ENCODE measurements around the gene DNAAF5. TPM values are rescaled to one million over a fixed set of nuclear protein-coding genes. Genes with fewer than 3 reads are reported as not detected.
"Not testable (repeated sequence)": the region's sequence is repeated elsewhere in the genome, so short reads cannot be mapped to it uniquely, and the experiment has no call there.

The DNAAF5 gene
- total and polyA plus RNA-seq, 8 donors, result 6.7 to 210 (median 22.4) TPM

- Histone ChIP-seq H3K27me3 (no peaks in the 10 kb centered on the region), H3K4me3 (no peak overlapping the region), H3K9me3 (no peaks in the 10 kb centered on the region), H3K4me1 (peaks cover 10 to 30% (median 18%) of the 10 kb centered on the region in 4 donors), H3K27ac (peak overlapping the region in 2 of 5 donors; percentile 28 to 85), H3K36me3 (no peaks in the 10 kb centered on the region)
- 47 to 62% (median 57%) methylated on average over 10 of the region's 10 CpGs for WGBS, 5 donors
- no peak for TF ChIP-seq POLR2A (IDR thresholded peaks at IDR 0.05)
- no peak for TF ChIP-seq EP300 (IDR thresholded peaks at IDR 0.05)
- no peak for TF ChIP-seq POLR2AphosphoS5 (IDR thresholded peaks at IDR 0.05)
- TF ChIP-seq, protein P1, sequence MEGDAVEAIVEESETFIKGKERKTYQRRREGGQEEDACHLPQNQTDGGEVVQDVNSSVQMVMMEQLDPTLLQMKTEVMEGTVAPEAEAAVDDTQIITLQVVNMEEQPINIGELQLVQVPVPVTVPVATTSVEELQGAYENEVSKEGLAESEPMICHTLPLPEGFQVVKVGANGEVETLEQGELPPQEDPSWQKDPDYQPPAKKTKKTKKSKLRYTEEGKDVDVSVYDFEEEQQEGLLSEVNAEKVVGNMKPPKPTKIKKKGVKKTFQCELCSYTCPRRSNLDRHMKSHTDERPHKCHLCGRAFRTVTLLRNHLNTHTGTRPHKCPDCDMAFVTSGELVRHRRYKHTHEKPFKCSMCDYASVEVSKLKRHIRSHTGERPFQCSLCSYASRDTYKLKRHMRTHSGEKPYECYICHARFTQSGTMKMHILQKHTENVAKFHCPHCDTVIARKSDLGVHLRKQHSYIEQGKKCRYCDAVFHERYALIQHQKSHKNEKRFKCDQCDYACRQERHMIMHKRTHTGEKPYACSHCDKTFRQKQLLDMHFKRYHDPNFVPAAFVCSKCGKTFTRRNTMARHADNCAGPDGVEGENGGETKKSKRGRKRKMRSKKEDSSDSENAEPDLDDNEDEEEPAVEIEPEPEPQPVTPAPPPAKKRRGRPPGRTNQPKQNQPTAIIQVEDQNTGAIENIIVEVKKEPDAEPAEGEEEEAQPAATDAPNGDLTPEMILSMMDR (IDR thresholded peaks at IDR 0.05), result no peak
- intact Hi-C loops (cut with DNase I; ENCODE audit: low total_unique reads), result no loop called here
- DNase-seq, result no peak
Measured at GRCh38 chr7:803243-803635, 76.7 kb downstream of the DNAAF5 start.

GRCh38 chr7:803796-804195 lies 77.3 kb downstream of the DNAAF5 start:
- H3K36me3 ChIP-seq; intact Hi-C loops (cut with DNase I; ENCODE audit: low total_unique reads); H3K4me3 ChIP-seq; H3K27ac ChIP-seq; DNase-seq; H3K9me3 ChIP-seq; H3K27me3 ChIP-seq: not testable (repeated sequence)
- peaks cover 10 to 30% (median 18%) of the 10 kb centered on the region in 4 donors for H3K4me1 ChIP-seq
- 70 to 99% (median 95%) methylated on average over 3 to 4 of the region's 4 CpGs for WGBS, 5 donors

DNA sequence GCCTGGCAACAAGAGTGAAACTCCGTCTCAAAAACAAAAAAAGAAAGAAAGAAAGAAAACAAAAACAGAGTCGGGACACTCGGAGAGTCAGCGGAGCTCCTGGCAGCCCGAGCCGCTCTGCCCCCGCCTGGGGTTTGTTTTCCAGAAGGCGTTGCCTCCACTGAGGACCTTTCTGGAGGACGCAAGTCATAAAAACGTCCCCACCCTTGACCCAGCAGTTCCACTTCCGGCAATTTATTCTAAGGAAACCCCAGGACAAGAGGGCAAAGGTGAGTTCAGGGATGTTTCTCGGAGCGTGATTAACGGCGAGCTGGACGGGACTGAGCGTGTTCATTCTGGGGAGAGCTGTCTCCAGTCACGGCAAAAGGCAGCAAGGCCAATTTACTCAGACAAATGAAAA lies 78.8 kb downstream of the DNAAF5 start:
- no peak for DNase-seq
- Histone ChIP-seq H3K36me3 (no peaks in the 10 kb centered on the region), H3K27ac (peak overlapping the region in 4 of 5 donors; percentile 6 to 58 (median 44)), H3K9me3 (no peaks in the 10 kb centered on the region), H3K4me1 (peaks cover 10 to 30% (median 18%) of the 10 kb centered on the region in 4 donors), H3K4me3 (no peak overlapping the region), H3K27me3 (no peaks in the 10 kb centered on the region)
- WGBS, 5 donors, result 58 to 70% (median 67%) methylated on average over 18 of the region's 18 CpGs
- TF ChIP-seq, protein P1 (IDR thresholded peaks at IDR 0.05), result no peak
- TF ChIP-seq POLR2AphosphoS5 (IDR thresholded peaks at IDR 0.05), result peak in 1 of 3 donors; percentile 5
- intact Hi-C loops (cut with DNase I; ENCODE audit: low total_unique reads), result no loop called here

DNA sequence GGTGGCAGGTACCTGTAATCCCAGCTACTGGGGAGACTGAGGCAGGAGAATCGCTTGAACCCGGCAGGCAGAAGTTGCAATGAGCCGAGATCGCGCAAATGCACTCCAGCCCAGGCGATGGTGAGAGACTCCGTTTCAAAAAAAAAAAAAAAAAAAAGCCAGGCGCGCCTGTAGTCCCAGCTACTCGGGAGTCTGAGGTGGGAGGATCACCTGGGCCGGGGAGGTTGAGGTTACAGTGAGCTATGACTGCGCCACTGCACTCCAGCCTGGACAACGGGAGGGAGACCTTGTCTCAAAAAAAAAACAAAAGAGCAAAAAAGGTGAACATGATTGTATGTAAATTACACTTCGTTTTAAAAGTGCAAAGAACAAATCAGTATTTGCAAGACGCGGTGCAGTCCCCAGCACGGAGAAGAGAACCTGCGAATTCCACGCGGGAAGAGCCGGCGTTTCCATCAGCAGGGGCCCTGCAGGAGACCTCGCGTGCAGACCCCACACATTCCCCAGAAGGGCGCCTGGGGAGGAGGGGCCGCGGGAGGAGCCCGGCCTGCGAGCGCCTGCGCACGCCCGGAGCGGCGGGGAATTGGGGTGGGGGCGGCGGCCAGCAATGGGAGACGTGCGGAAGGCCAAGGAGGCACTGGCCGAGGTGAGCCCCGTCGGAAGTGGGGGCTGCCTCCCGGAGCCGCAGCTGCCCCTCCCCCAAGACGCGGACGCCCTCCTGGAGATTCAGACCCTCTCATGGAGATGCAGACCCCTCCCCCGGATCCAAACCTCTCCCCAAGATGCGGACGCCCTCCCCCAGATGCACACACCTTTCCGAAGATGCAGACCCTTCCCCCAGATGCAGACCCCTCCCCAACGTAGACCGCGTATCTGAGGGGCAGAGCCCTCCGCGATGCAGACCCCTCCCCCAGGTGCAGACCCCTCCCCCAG lies 89.1 kb downstream of the DNAAF5 start:
- Histone ChIP-seq H3K27me3 (peaks cover 0 to 10% (median 0%) of the 10 kb centered on the region in 3 donors), H3K36me3 (no peaks in the 10 kb centered on the region), H3K4me1 (peaks cover 33 to 68% (median 55%) of the 10 kb centered on the region in 4 donors), H3K27ac (peak overlapping the region; percentile 57 to 97 (median 92)), H3K4me3 (peak overlapping the region; percentile 87 to 93 (median 90)), H3K9me3 (no peaks in the 10 kb centered on the region)
- TF ChIP-seq EP300 (IDR thresholded peaks at IDR 0.05) (no peak), POLR2AphosphoS5 (IDR thresholded peaks at IDR 0.05) (no peak), POLR2A (IDR thresholded peaks at IDR 0.05) (no peak)
- TF ChIP-seq, protein P1 (IDR thresholded peaks at IDR 0.05), result no peak
- DNase-seq, result peak in 1 of 2 donors; percentile 86
- 11 to 42% (median 21%) methylated on average over 24 to 56 of the region's 56 CpGs for WGBS, 5 donors
- intact Hi-C loops (cut with DNase I; ENCODE audit: low total_unique reads), result no loop called here
